ENCODE results near the gene DOCK7. TPM values are rescaled to one million over a fixed set of nuclear protein-coding genes. Genes with fewer than 3 reads are reported as not detected.
"Not testable (repeated sequence)": the region's sequence is repeated elsewhere in the genome, so short reads cannot be mapped to it uniquely, and the experiment has no call there.

Gene DOCK7
- total RNA-seq, 1 donor from 2014 or later, result 25.0 TPM

DNA sequence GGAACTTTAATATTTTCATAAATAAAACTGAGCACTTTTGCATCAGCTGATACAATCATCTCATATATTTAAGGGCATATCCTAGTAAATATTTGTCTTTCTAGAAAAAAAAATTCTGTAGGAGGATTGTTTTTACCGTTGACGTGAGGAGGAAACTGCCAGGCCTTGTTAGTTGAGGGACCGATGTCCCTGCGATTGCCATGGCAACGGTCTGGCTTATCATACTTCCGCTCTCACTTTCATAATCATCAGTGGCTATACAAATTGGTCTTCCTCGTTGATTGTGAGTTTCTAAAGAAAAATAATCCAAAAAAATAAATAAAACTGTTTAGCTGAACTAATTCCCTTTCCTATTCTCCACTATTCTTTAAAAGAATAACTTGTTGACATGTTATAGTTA, 160.2 kb downstream of the DOCK7 start:
- DNase-seq (ENCODE audit: low spot score), result peak; percentile 18

DNA sequence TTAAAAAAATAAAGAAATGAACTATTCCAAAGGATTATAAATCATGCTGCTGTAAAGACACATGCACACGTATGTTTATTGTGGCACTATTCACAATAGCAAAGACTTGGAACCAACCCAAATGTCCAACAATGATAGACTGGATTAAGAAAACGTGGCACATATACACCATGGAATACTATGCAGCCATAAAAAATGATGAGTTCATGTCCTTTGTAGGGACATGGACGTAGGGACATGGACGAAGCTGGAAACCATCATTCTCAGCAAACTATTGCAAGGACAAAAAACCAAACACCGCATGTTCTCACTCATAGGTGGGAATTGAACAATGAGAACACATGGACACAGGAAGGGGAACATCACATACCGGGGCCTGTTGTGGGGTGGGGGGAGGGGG, 160.8 kb downstream of the DOCK7 start:
- DNase-seq (ENCODE audit: low spot score), result not testable (repeated sequence)

DNA sequence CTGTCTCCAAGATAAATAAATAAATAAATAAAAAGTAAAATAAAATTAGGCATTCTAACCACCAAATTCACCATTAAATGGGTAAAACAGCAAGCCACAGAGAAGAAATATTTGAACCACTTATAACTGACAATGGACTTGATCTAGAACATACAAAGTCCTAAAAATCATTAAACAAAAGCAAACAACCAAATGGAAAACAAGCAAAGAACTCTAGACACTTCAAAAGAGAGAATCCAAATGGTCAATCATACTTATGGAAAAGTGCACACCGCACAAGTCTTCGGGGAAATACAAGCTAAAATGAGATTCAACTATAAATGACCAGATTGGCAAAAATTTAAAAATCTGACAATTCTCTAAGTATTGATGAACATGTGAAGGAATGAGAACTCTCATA, 164.3 kb downstream of the DOCK7 start:
- DNase-seq (ENCODE audit: low spot score), result no peak

DNA sequence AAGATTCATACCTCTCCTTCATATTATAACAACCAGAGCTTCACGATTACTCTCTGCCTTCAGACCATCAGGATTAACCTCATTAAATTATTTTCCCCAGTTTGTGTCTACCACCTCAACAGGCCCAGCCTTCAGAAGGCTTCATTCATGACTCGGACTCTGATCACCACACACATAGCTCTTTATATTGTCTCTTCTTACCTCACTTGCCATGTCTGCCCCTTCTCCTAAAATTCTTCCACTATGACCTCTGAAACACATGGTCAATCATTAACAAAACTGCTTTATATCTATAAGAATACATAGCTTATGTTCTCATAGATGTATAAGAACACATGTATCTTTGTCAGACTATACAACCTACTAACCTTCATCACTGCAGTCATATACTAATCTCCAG, 171.6 kb downstream of the DOCK7 start:
- no peak for DNase-seq (ENCODE audit: low spot score)

DNA sequence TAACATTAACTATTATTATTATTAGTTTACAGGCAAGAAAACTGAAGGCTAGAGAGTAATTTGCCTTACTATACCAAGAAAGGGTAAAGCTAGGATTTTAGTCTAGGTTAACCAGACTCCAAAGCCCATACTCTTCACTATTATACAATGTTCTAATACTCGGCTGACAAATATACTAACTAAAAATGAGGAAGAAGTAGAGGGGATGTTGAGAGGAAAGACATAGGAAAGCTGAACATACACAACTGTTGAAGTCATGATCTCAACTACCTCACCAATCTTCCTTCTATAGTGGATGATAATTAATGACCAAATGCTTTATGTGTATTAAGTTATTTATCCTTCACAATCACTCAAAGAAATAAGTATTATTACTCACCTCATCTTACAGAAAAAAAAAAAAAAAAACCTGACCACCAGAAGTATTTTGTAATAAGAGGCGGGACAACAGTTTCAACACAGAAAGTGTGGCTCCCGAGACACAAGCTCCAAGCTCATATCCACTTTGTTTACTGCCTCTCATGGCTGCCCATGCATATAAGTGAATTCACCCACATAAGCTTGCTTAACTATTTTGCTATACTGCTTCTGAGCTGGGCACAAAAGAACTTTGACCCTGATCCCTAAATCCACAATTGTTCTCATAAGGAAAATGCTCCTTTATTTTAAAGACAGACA, 173.3 kb downstream of the DOCK7 start:
- no peak for DNase-seq (ENCODE audit: low spot score)

DNA sequence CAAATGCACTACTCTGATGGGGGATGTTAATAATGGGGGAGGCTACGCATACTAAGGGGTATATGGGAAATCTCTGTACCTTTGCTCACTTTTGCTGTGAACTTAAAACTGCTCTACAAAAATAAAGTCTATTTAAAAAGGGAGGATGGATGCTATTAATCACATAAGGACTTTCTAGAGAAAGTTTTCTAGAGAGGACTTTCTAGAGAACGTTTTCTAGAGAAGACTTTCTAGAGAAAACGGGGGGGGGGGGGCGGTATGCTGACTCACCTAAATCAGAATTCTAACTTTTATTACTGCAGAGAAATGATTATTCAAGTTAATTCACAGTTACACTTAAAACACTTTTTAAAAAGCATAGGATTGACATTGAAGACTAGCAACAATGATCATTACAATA, 175.2 kb downstream of the DOCK7 start:
- no peak for DNase-seq (ENCODE audit: low spot score)

DNA sequence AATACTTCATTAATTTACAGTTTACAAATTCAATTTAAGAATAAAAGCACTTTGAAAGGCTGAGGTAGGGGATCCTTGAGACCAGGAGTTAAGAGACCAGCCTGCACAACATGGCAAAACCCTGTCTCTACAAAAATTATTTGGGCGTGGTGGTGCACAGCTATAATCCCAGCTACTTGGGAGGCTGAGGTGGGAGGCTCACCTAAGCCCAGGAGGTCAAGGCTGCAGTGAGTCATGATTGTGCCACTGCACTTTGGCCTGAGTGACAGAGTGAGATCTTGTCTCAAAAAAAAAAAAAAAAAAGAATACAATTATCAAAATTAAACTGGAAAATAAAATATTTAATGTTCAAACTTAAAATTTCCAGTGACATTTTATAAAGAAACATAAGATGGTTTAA, 179.2 kb downstream of the DOCK7 start:
- no peak for DNase-seq (ENCODE audit: low spot score)

DNA sequence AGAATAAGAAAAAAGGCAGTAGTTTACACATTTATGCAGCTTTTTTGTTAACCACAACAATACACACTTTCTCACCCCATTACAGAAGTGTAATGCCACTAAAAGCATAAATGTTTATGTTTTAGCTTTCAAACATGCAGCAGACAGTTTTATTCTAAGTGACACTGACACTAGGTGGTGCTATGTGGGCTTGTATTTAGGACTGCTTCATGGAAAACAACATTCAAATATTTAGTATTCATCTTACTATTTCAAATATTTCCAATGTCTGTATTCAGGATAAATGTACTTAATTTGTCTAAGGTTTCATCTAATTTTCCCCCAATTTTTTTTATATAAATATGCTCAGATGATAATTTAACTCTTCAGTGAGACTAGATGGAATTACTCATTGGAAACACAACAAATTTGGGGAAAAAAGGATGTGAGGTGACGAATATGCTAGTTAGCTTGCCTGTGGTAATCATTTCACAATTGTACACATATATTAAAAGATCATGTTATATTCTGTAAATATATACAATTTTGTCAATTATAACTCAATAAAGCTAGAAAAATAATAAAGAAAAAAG, 179.9 kb downstream of the DOCK7 start:
- no peak for DNase-seq (ENCODE audit: low spot score)

DNA sequence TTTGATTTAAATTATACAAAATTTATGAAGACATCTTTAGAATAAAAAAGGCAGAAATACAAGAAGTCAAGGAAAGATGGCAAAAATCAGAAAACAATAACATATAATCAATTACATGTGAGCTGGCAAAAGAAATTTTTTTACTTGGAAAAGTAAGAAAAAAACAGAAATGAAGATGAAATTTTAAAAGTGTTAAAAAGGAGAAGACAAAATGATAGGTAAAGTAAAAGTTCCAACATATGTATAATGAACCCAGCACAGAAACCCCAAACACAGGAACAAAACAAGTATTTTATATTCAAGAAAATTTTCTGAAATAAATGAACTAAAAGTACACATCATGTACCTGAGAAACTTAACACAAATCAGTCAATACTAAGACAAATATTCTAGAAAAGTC, 188.0 kb downstream of the DOCK7 start:
- no peak for DNase-seq (ENCODE audit: low spot score)

DNA sequence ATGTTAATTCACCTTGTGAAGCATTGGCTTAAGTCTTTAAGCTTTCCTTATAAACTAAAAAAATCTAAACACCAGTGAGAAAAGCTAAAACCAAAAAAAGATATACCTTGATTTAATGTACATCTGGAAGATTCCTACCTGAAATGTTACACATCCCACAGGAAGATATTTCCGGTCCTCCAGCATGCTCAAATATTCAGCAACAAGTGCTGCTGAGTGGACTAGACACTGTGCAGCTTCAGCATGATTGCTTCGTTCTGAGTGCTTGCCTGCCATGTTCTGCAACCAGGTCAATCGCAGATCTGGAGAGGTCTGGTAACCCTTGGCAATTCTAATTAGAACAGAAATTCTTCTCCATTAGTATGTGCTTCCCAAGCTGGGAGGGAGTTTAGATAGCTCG, 194.0 kb downstream of the DOCK7 start:
- no peak for DNase-seq (ENCODE audit: low spot score)

DNA sequence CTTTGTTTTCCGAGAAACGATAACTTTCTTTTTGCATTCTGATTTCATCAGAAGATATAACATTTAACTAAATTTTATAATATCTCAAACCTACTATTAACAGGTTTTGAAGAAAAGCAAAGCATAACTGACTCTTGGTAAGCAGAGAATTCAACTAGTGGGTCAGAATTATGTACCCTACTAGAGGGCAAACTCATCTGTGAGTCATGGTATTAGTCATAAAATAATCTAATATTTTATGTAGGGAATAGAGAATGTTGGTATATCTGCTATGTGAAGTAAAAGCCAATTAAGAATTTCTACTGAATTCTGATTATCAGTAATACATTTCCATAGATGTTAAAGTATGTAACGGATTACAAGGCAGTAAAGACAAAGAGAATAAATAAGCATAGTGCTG, 194.5 kb downstream of the DOCK7 start:
- DNase-seq (ENCODE audit: low spot score), result no peak

DNA sequence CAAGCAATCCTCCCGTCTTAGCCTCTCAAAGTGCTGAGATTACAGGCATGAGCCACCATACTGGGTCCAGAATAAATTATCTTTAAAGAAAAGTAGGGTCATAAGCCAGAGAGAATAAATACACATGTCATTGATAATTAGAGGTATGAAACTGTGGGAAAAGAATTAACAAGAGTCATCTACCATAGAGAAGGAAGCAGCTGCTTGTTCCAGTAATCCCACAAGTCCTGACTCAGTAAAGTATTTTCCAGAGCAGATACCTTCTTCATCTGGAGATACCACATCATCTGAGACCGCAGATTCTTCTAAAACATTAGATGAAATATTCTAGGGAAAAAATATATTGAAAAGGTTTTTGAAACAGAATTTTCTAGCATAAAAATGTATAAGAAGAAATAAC, 195.7 kb downstream of the DOCK7 start:
- no peak for DNase-seq (ENCODE audit: low spot score)

DNA sequence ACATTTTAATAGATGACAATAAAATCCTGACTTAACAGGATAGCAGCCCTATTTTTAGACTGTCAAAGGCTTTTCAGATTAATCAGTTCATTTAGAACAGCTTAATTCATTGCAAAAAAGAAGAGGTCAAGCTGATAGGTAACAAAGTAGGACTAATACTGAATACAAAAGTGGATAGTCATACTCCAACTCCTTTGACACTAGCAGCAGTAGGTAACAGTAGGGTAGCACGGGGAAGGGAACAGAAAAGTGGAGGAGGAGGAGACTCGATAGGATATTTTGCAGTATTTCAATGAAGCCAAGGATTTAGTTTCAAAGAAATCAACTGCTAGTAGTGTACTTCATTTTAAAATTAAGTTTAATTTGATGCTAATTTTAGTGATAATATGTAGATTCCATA, 200.2 kb downstream of the DOCK7 start:
- DNase-seq (ENCODE audit: low spot score), result no peak

DNA sequence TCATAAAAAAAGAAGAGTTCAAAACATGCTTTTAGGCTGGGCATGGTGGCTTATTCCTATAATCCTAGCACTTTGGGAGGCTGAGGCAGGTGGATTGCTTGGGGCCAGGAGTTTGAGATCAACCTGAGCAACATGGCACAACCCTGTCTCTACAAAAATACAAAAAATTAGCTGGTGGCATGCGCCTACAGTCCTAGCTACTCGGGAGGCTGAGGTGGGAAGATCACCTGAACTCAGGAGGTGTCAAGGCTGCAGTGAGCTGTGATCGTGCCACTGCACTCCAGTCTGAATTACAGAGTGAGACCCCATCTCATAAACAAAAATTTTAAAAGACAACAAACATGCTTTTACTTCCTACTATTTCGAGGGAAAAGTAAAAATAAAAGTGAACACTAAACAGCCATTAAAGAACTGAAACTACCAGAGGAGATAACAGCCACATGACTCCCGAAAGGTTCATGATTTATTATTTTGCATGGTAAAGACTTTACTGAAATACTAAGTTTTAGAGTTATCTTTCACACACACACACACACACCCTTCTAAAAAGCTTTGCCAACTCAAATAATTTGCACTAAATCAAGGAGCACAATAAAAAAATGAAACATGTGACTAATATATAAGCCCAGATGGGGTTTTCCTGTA, 203.2 kb downstream of the DOCK7 start:
- no peak for DNase-seq (ENCODE audit: low spot score)

DNA sequence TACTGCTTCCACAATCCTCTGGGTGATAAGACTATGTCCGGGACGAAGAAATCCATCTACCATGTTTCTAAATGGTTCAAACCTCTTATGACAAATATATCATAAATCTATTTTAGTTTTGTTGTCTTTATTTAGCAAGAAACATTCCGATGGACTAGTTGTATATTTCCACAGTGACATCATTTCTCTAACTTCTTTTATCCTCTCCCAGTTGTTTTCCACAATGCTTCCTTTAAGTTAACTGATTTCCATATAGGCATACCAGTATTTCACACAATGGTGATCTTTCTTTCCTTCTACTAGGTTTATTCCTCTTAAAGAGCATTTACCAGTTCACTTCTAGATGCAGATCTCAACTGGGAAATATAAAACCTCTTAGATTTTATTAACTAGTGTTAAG, 206.5 kb downstream of the DOCK7 start:
- DNase-seq (ENCODE audit: low spot score), result no peak

DNA sequence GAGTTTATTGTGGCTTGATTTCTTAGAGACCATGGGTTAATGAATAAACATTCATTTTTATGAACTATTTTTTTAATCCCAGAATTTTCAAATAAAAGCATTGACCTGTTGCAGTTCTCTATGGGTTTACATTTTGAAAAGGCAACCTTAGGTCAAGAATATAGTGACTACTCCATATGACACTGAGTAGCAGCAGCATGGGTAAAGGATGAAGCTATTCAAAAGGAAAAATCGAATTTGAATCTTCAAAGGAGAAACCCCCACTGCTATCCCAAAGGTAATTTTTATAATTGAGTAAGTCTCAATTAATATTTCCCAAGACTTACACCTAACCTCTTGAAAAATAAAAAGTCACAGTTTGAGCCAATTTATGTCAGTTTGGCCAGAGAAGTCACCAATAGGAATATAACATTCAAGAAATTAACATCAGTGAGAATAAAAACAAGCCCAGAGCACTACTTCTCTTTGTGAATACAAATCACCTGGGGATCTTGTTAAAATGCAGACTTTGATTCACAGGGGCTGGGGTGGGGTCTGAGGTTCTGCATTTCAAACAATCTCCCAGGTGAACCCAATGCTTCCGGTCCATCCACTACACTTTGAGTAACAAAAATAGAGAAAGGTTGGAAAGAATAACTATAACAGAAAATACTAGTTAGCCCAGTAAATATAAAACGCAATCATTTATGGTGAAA, 211.5 kb downstream of the DOCK7 start:
- DNase-seq (ENCODE audit: low spot score), result no peak

DNA sequence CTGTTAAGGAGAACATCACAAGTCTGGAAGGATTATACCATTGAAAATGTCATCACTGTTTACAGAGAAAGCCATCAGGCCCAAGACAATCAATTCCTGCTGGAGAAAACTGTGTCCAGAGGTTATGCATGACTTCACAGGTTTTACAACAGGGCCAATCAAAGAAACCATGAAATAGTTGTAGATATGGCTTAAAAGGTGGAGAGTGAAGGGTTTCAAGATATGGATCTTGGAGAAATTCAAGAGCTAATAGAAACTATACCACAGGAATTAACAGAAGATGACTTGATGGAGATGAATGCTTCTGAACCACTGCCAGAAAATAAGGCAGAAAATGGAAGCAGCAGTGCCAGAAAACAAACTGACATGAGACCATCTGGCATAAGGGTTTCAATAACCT, 221.1 kb downstream of the DOCK7 start:
- DNase-seq (ENCODE audit: low spot score), result no peak

DNA sequence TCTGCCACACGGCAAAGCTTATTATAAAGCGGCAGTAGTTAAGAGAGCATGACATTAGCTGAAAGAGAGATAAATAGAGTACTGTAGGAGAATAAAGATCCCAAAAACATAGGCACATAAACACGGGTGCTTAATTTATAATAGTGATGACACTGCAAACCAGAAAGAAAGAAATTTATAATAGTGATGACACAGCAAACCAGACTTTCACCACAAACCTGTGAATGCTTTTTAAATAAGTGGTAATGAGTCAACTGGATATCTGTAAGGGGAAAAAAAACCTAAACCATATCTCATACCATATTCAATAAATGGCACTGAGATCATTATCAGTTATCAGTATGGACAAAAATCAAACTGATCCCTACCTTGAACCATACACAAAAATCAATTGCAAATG, 225.8 kb downstream of the DOCK7 start:
- DNase-seq (ENCODE audit: low spot score), result no peak

DNA sequence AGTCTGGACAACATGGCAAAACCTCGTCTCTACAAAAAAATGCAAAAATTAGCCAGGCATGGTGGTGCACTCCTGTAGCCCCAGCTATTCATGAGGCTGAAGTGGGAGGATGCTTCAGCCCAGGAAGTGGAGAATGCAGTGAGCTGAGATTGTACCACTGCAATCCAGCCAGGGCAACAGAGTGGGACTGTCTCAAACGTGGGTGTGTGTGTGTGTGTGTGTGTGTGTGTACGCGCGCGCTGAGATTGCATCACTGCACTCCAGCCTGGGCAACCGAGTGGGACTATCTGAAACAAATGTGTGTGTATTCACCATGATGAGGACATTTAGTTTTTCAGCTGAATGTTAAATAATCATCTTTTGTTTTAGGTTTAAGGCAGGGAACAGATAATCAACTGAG, 230.2 kb downstream of the DOCK7 start:
- DNase-seq (ENCODE audit: low spot score), result no peak

DNA sequence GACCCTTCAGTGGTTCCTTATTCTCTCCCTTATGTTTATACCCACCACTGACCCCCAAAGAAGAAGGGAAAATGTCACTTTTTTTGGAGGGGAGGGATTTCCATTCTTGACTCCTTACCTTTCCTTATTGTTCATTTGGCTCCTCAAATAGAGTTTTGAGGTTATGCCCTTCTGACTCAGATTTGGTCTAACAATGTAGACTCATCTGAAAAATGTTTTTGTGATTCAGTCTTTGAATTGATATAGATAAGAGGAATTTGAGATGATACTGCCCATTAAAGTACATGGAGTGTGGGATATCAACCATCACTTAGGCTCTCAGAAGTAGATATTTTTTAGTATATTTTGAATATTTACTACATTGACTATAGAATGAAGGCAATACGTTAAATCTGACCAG, 235.2 kb downstream of the DOCK7 start:
- no peak for DNase-seq (ENCODE audit: low spot score)

DNA sequence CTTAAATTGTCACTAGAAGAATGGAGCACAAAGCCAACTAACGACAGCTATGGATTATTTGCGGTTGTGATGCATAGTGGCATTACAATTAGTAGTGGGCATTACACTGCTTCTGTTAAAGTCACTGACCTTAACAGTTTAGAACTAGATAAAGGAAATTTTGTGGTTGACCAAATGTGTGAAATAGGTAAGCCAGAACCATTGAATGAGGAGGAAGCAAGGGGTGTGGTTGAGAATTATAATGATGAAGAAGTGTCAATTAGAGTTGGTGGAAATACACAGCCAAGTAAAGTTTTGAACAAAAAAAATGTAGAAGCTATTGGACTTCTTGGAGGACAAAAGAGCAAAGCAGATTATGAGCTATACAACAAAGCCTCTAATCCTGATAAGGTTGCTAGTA, 237.9 kb downstream of the DOCK7 start:
- DNase-seq (ENCODE audit: low spot score), result no peak

DNA sequence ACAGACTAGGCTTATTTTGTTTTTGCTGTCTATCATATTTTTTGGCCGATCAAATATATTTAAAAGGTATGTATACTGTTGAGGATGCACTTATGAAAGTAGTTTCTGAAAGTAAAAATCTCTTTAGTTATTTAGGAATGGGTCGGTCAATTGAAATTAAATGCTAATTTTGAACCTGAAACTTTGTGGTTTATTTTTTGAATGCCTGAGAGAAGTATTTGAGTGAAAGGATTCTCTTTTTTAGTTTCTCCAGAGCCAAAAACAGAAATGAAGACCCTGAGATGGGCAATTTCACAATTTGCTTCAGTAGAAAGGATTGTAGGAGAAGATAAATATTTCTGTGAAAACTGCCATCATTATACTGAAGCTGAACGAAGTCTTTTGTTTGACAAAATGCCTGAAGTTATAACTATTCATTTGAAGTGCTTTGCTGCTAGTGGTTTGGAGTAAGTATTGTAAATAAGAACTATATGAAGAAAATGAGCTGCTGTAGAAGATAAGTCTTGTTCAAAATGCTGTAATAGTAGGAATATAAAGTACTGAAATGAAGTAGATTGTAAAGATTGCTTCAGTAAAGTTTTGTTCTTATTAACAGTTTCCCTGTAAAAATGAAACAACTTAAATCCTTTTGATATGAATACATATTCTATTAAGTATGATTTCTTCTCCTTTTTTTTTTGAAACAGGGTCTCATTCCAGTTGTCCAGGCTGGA, 239.8 kb downstream of the DOCK7 start:
- no peak for DNase-seq (ENCODE audit: low spot score)

Measured in mucosa of gallbladder (tissue), 1 donor.